Muscle layer of duodenum (tissue), 2 donors: ENCODE results near the gene PNMA3.
"Not testable (repeated sequence)": the region's sequence is repeated elsewhere in the genome, so short reads cannot be mapped to it uniquely, and the experiment has no call there.

Experiments
- H3K27ac ChIP-seq: one replicate; pipeline ENCODE4 v1.7.0; 2013; ENCODE audit warnings: mild to moderate bottlenecking, low read length
- H3K27me3 ChIP-seq: one replicate; pipeline ENCODE4 v1.7.0; 2013; ENCODE audit warnings: low read depth, mild to moderate bottlenecking, control low read depth, low read length
- H3K36me3 ChIP-seq, 2 donors: one replicate each; pipeline ENCODE4 v1.7.0; 2013; ENCODE audit warnings: low read length in 2 of 2, control low read depth in 1 of 2, mild to moderate bottlenecking in 1 of 2; ENCODE audit not compliant: insufficient read depth in 2 of 2, control insufficient read depth in 1 of 2
- H3K4me1 ChIP-seq, 2 donors: one replicate each; pipeline ENCODE4 v1.7.0; 2013; ENCODE audit warnings: low read length in 2 of 2, mild to moderate bottlenecking in 2 of 2, control low read depth in 1 of 2, moderate library complexity in 1 of 2; ENCODE audit not compliant: insufficient read depth in 2 of 2, control insufficient read depth in 1 of 2
- H3K4me3 ChIP-seq, 2 donors: one replicate each; pipeline ENCODE4 v1.7.0; 2013; ENCODE audit warnings: low read length in 2 of 2, low read depth in 1 of 2, mild to moderate bottlenecking in 1 of 2
- H3K9me3 ChIP-seq, 2 donors: one replicate each; pipeline ENCODE4 v1.7.0; 2013; ENCODE audit warnings: low read length in 2 of 2, control low read depth in 1 of 2, mild to moderate bottlenecking in 1 of 2; ENCODE audit not compliant: control insufficient read depth in 1 of 2
- donor health status: healthy.

The PNMA3 gene

GRCh38 chrX:153074935-153075334 lies 18.7 kb downstream of the PNMA3 start:
- no peaks in the 10 kb centered on the region for H3K4me1 ChIP-seq
- H3K27ac ChIP-seq, result no peak overlapping the region
- H3K27me3 ChIP-seq, result no peaks in the 10 kb centered on the region
- no peak overlapping the region for H3K4me3 ChIP-seq
- no peaks in the 10 kb centered on the region for H3K36me3 ChIP-seq
- no peaks in the 10 kb centered on the region for H3K9me3 ChIP-seq

- no peaks in the 10 kb centered on the region for H3K27me3 ChIP-seq
- H3K36me3 ChIP-seq, result no peaks in the 10 kb centered on the region
- no peaks in the 10 kb centered on the region for H3K9me3 ChIP-seq
- H3K4me3 ChIP-seq, result no peak overlapping the region
- no peak overlapping the region for H3K27ac ChIP-seq
- no peaks in the 10 kb centered on the region for H3K4me1 ChIP-seq
These were observed 19.1 kb downstream of the PNMA3 start for GRCh38 chrX:153075366-153075765.

- H3K4me3 ChIP-seq, H3K9me3 ChIP-seq, H3K27me3 ChIP-seq, H3K36me3 ChIP-seq, H3K4me1 ChIP-seq, H3K27ac ChIP-seq: not testable (repeated sequence)
These were observed 21.3 kb downstream of the PNMA3 start for GRCh38 chrX:153077437-153078135.

- not testable (repeated sequence) for H3K27me3 ChIP-seq, H3K4me3 ChIP-seq, H3K27ac ChIP-seq, H3K36me3 ChIP-seq, H3K4me1 ChIP-seq, H3K9me3 ChIP-seq
These were observed 27.1 kb downstream of the PNMA3 start for GRCh38 chrX:153083238-153083923.

- no peak overlapping the region for H3K27ac ChIP-seq
- H3K36me3 ChIP-seq, result no peaks in the 10 kb centered on the region
- no peak overlapping the region for H3K4me3 ChIP-seq
- no peaks in the 10 kb centered on the region for H3K27me3 ChIP-seq
- H3K4me1 ChIP-seq, result no peaks in the 10 kb centered on the region
- peaks cover 0 to 6% of the 10 kb centered on the region in 2 donors for H3K9me3 ChIP-seq
These were observed 46.1 kb downstream of the PNMA3 start for GRCh38 chrX:153102418-153102817.

GRCh38 chrX:153104959-153105358 lies 48.7 kb downstream of the PNMA3 start:
- H3K4me3 ChIP-seq, H3K4me1 ChIP-seq, H3K27ac ChIP-seq, H3K9me3 ChIP-seq, H3K27me3 ChIP-seq, H3K36me3 ChIP-seq: not testable (repeated sequence)

GRCh38 chrX:153106092-153106801 lies 50.0 kb downstream of the PNMA3 start:
- H3K36me3 ChIP-seq, H3K9me3 ChIP-seq, H3K27me3 ChIP-seq, H3K4me3 ChIP-seq, H3K27ac ChIP-seq, H3K4me1 ChIP-seq: not testable (repeated sequence)
